ENCODE measurements around the gene PTPRG.

The PTPRG gene

GRCh38 chr3:61944726-61945125, 383.4 kb downstream of the PTPRG start:
- DNase-seq, result no peak

GRCh38 chr3:61945657-61946056, 384.3 kb downstream of the PTPRG start:
- no peak for DNase-seq

GRCh38 chr3:61946570-61947324, 385.4 kb downstream of the PTPRG start:
- DNase-seq, result no peak

DNA sequence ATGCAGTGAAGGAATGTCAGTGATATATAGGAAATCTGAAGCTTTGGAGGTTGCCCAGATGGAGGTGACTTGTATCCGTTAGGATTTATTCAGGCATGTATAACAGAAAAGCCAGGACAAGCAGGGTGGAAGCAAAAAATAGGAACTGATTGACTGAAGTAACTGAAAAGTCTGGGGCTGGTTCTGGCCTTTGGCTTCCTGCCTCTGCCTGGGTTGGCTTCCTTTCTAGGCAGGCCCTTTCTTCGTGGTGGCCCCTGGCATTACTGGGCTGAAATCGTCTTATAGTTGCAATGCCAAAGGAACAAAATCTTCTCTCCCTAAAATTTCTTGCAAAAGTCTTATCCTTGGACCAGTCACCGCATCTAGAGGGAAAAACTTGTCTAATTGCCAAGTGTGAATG, 386.1 kb downstream of the PTPRG start:
- no peak for DNase-seq

GRCh38 chr3:61948699-61949305, 387.4 kb downstream of the PTPRG start:
- DNase-seq, result no peak

GRCh38 chr3:61954097-61954540, 392.7 kb downstream of the PTPRG start:
- no peak for DNase-seq

- DNase-seq, result no peak
Measured at GRCh38 chr3:61955483-61955882, 394.1 kb downstream of the PTPRG start.

GRCh38 chr3:61956236-61956635, 394.9 kb downstream of the PTPRG start:
- DNase-seq, result no peak

- no peak for DNase-seq
Measured at GRCh38 chr3:61957259-61957658, 395.9 kb downstream of the PTPRG start.

DNA sequence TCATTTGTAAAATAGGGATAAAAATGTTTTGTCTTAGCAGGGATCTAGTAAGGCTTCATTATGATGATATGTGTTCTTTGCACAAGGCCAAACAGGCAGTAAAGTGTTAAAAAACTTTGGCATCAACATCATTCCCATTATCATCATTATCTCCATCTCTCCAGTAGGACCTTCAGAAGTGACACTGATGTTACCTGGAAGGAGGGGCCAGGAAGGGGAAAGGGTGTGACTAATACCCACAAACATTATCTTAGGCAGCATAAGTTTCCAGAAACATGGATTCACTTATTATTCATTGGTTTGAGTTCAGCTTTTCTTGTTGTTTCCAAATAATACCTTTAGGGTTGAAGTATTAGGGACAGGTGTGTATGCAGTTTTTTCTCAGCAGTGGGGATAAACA, 399.6 kb downstream of the PTPRG start:
- no peak for DNase-seq

GRCh38 chr3:61961900-61962299, 400.5 kb downstream of the PTPRG start:
- DNase-seq, result no peak

DNA sequence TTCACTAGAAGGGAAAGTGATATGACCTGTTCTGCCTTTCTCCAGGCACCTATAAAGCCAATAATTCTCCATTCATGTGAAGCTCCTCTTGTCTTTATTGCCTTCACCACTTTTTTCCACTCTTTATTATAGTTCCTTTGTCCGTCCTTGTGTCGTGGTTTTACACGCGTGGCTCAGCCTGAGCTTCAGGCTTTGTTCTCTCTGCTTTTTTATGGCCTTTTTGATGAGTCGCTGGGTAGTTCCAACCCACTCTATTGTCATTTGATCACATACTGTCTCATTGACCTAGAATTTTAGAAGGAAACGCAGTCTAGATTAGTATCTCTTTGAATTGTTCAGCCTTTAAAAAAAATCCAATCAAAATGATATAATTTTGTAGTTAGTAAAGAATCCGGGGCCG, 403.2 kb downstream of the PTPRG start:
- DNase-seq, result no peak

- no peak for DNase-seq
Measured at GRCh38 chr3:61965770-61966131, 404.4 kb downstream of the PTPRG start.

DNA sequence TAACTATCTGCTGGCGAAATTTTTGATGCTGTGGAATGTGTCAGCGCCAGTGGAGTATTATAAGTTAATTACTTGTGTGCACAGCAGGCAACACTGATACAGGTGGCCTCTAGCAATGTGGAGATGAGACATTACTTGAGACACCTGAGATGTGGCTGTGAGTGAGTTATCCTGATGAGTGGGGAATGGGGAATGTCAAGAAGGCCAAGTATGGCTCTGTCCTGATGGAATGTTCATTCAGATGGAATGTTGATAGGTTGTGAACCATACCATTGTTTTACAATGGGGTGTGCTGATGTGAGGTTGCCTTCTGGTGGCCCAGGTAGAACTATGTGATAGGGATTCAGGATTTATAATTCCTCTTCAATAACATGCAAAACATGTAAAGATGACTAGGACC, 404.8 kb downstream of the PTPRG start:
- no peak for DNase-seq

GRCh38 chr3:61967019-61967418, 405.6 kb downstream of the PTPRG start:
- no peak for DNase-seq

DNA sequence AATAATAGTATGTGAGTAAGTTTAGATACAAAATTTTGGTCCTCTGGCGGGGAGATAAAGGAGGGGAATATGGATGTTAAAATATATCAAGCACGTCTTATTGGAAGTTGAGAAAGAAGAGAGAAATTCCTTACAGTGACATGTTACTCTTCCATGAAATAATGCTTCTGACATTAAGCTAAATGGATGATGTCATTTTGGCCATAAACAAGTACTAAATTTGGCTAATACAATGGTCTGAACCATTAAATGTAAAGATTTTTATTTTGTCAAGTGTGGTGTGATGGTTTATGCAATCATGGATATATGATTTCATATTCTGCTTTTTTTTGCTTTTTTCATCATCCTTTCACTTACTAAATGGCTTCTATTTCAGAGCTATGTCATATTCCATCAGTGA, 406.6 kb downstream of the PTPRG start:
- no peak for DNase-seq

DNA sequence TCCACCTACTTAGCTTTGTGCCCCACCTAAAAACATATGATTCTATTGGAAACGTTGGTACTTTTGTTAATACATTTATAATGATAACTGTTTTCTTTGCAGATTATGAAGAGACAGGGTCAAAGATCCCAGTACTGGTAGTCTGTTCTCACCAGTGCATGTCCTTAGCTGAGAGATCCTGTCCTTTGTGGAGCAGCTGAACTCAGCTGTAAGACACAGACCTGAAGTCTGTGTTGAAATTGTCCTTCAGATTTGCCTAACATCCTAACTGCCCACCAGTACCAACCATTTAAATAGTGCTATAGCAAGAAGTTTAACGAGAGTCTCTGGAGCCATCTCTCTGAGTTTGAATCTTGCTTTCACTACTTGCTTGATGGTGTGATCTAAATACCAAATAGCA, 413.3 kb downstream of the PTPRG start:
- DNase-seq, result no peak

DNA sequence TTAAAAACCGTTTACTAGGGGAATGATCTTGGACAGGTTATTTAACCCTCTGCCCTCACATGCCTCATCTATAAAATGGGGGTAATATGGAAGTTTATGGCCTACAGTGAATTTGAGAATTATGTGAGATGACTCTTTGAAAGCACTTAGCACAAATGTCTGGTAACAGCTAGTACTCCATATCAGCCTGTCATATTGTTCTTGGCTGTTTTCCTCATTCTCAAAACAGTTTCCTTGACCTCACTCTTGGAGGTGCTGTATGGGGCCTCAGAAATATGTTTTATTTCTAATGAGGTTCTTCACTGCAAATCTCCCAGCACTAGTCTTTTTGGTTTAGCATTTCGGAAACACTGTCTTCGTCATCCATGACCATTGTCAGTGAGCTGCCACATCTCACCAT, 413.8 kb downstream of the PTPRG start:
- no peak for DNase-seq

DNA sequence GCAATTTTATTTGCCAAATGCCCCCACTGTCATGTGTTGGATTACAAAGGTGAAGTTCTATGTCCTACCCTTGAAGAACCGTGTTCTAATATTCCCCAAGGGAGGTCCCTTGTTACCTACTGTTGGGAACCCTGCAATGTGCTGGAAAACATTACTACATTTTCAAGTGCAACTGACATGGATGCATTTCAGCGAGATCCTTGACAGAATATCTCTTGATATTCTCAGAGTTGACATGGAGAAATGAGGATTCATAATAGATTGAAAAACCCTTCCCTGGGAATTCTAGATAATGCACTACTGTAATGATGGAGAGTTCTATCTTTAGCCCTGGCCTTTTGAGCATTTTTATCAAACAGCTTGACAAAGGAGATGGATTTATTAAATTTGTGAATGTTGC, 414.6 kb downstream of the PTPRG start:
- no peak for DNase-seq

DNA sequence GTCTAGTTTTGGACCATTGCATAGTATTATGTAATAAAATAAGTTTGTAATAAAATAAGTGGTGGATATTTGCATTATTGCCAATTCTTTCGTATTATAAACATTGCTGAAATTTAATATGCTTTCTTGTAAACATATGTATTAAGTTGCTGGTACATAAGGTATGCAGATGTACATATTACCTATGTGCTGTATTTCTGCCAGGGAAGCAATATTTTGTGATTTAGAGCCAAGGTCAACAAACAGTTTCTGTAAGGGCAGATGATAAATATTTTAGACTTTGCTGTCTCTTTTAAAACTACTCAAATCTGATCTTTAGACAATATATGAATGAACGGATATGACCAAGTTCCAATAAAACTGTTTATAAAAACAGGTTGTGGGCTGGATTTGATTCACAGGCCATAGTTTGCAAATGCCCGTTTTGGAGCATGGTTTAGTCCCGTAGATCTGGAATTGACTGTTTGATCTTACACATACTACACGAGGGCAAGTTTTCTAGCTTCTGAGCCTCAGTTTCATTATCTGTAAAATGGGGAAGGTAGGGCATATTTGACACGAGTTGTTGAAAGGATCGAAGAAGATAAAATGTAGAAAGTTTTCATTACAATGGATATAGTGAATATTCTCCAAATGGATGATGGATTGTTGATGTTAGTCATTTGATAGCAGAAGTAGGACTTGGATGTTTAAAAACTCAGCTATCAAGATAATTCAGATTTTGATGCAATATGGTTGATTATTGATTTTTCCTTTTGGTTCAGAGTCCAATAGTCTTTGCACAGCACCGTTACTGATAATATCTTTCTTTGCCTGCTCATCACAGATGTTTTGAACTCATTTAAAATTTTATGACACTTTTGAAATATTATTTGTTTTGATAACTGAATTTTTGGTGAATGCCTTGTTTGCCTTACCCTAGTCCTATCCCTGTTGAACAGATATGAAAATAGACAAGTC, 417.4 kb downstream of the PTPRG start:
- DNase-seq, result no peak

- no peak for DNase-seq
Measured at GRCh38 chr3:61979638-61980037, 418.3 kb downstream of the PTPRG start.

DNA sequence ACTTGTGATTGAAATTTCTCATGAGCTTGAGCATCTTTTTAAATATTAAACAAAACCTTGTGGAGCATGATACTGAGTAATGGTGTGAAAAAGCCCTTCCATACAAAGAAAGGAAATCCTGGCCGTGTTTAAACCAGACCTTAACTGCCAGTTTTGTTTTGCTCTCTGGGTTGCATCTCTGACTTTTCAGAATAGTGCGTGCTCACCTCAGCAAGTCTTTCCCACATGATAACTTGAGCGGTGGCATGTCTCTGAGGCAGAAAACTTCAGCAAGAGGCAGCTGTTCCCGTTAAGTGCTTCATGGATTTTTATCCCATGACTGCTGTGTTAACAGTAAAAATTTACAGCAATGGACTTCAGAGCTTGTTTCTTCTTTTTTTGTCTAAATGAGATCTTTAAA, 418.7 kb downstream of the PTPRG start:
- DNase-seq, result no peak

DNA sequence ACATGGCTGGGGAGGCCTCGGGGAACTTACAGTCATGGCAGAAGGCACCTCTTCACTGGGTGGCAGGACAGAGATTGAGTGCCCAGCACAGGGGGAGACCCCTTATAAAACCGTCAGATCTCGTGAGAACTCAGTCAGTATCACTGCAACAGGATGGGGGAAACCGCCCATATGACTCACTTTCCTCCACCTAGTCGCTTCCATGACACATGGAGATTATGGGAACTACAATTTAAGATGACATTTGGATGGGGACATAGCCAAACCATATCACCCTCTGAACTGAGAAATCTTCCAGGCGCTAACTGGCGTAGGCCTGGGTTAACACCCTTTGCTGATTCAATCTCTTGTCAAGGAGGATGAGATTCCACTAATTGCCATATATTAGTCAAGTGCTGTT, 419.7 kb downstream of the PTPRG start:
- no peak for DNase-seq

DNA sequence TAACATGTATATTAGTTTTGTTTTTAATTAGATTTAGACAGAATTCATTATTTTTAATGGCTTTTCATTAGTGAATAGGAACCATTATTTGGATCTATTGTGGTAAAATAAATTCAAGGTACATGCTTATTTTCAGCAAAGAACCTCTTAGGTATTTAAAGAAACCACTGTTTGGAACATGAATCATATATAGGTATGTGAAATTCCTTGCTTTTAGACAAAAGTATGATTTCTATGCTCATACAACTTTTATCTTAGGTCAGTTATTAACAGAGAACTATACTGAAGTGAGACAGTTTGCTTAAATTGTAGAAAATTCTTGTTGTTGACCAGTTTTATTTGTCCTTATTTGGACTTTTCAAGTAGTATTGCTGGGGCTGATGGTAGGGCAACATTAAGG, 422.1 kb downstream of the PTPRG start:
- DNase-seq, result no peak
